Measurements from ENCODE around the gene TOX2.

- TF ChIP-seq POLR2A (IDR thresholded peaks at IDR 0.05) (no peak), CTCF (IDR thresholded peaks at IDR 0.05 in 4 of 5, conservative IDR thresholded peaks at IDR 0.05 in 1 of 5) (no peak)
Measured at GRCh38 chr20:43923917-43924316, 9.3 kb downstream of the TOX2 start.

Data from gastrocnemius medialis (tissue), 4 donors.